T-cell (primary cell): ENCODE results near the gene CAMK4. TPM values are rescaled to one million over a fixed set of nuclear protein-coding genes. Genes with fewer than 3 reads are reported as not detected.

Source experiments
- ATAC-seq, 4 experiments: fragments of 200-7000 bp in 3 of 4; fragments of 150-1000 bp in 1 of 4; cut with Tn5 transposase; replicated peaks in 1 of 4; 1 replicate in 3 of 4; 2 replicates in 1 of 4; pipeline ENCODE4 v1.10.0; 2021; ENCODE audit warnings: moderate library complexity in 3 of 4, mild to moderate bottlenecking in 2 of 4, moderate number of reproducible peaks in 1 of 4
- CTCF ChIA-PET, 2 donors: fragments of 300-600 bp; sonication (Branson Sonifier 250); formaldehyde crosslinking; loops; one replicate each; lab custom pipeline; 2022; ENCODE audit warnings: antibody characterized with exemption in 2 of 2; lab: Charles Lee
- POLR2A ChIA-PET, 2 donors: fragments of 300-600 bp; sonication (Branson Sonifier 250); formaldehyde crosslinking; loops; one replicate each; lab custom pipeline; 2022; ENCODE audit warnings: antibody characterized with exemption in 2 of 2; lab: Charles Lee
- DNase-seq, 35 experiments: peaks; one replicate each; pipeline versions ENCODE4 v3.0.0 to v3.0.0-alpha.2; 2013 to 2023
- H3K27ac ChIP-seq: one replicate; pipeline ENCODE4 v1.5.1; 2013; ENCODE audit warnings: low read length
- H3K27me3 ChIP-seq, 2 experiments: replicated peaks in 1 of 2; 1 replicate in 1 of 2; 2 replicates in 1 of 2; pipeline versions ENCODE4 v1.6.1 to v1.7.0; 2013; ENCODE audit warnings: low read length in 1 of 2, mixed read lengths in 1 of 2; ENCODE audit not compliant: control insufficient read depth in 2 of 2, insufficient read depth in 2 of 2; ENCODE audit errors: extremely low read depth in 1 of 2
- H3K36me3 ChIP-seq, 2 donors: 1 replicate in 1 of 2; 2 replicates in 1 of 2; pipeline versions ENCODE4 v1.6.1 to v1.7.0; 2013; ENCODE audit warnings: low read length in 1 of 2; ENCODE audit not compliant: control insufficient read depth in 2 of 2, insufficient read depth in 1 of 2; ENCODE audit errors: extremely low read depth in 1 of 2
- H3K4me1 ChIP-seq, 2 experiments: 1 replicate in 1 of 2; 2 replicates in 1 of 2; pipeline versions ENCODE4 v1.6.1 to v1.7.0; 2013; ENCODE audit warnings: low read length in 2 of 2, mixed read lengths in 1 of 2; ENCODE audit not compliant: insufficient read depth in 2 of 2, control insufficient read depth in 1 of 2; ENCODE audit errors: extremely low read depth in 1 of 2
- H3K4me3 ChIP-seq, 2 donors: 1 replicate in 1 of 2; 2 replicates in 1 of 2; pipeline versions ENCODE4 v1.5.1 to v1.7.0; 2013; ENCODE audit warnings: mild to moderate bottlenecking in 2 of 2, low read length in 1 of 2, moderate library complexity in 1 of 2; ENCODE audit not compliant: control insufficient read depth in 1 of 2; ENCODE audit errors: extremely low read depth in 1 of 2
- H3K9me3 ChIP-seq: 2 replicates; pipeline ENCODE4 v1.7.0; 2013
- H3K27ac Mint-ChIP-seq, 2 donors: one replicate each; pipeline ENCODE4 v1.8.0; 2020 to 2021; ENCODE audit warnings: mild to moderate bottlenecking in 2 of 2, mixed read lengths in 2 of 2
- H3K27me3 Mint-ChIP-seq, 2 donors: one replicate each; pipeline ENCODE4 v1.8.0; 2021 to 2022; ENCODE audit warnings: mixed read lengths in 2 of 2
- H3K36me3 Mint-ChIP-seq: one replicate; pipeline ENCODE4 v1.8.0; 2021; ENCODE audit warnings: mixed read lengths
- H3K4me1 Mint-ChIP-seq, 3 donors: one replicate each; pipeline ENCODE4 v1.8.0; 2020 to 2022; ENCODE audit warnings: mixed read lengths in 3 of 3, mild to moderate bottlenecking in 1 of 3
- H3K4me3 Mint-ChIP-seq, 3 donors: one replicate each; pipeline ENCODE4 v1.8.0; 2020 to 2022; ENCODE audit warnings: mild to moderate bottlenecking in 3 of 3, mixed read lengths in 3 of 3, moderate library complexity in 3 of 3
- H3K9me3 Mint-ChIP-seq, 3 donors: one replicate each; pipeline ENCODE4 v1.8.0; 2020 to 2022; ENCODE audit warnings: mixed read lengths in 3 of 3
- WGBS: methylation state at CpG from one replicate; pipeline ENCODE4 v1.1.5; 2013; ENCODE audit warnings: missing lambda C conversion rate; ENCODE audit not compliant: insufficient coverage; 5-methylcytosine and 5-hydroxymethylcytosine counted together
- total RNA-seq, 35 experiments: library from RNA in 6 of 35; stranded (reverse) in 6 of 35; fragments of 120-200 nt in 1 of 35; gene quantifications; one replicate each; pipeline versions ENCODE4 v1.2.1 to v1.2.4 and lab custom pipeline; 2013 to 2026

The CAMK4 gene
- total RNA-seq, 5 donors from 2014 or later (not counting 1 experiment from before 2014, with no cell fraction given), result 120 to 274 (median 243) TPM

- Mint-ChIP-seq H3K4me3 (no peak overlapping the region), H3K36me3 (peaks cover 59% of the 10 kb centered on the region), H3K27ac (no peak overlapping the region), H3K4me1 (peaks cover 55 to 64% (median 64%) of the 10 kb centered on the region in 3 donors), H3K9me3 (peaks cover 0 to 6% (median 0%) of the 10 kb centered on the region in 3 donors), H3K27me3 (no peaks in the 10 kb centered on the region)
- ChIA-PET CTCF (no interaction called here), POLR2A (no interaction called here)
- Histone ChIP-seq H3K4me3 (no peak overlapping the region), H3K36me3 (peaks cover 0 to 25% of the 10 kb centered on the region in 2 donors), H3K27me3 (no peaks in the 10 kb centered on the region), H3K27ac (no peak overlapping the region), H3K4me1 (peaks cover 3 to 21% of the 10 kb centered on the region in 2 experiments), H3K9me3 (no peaks in the 10 kb centered on the region)
- no peak for ATAC-seq
- 100% methylated on average over 2 of the region's 3 CpGs for WGBS
- DNase-seq, result no peak
Observed at GRCh38 chr5:111367115-111367514, 142.9 kb downstream of the CAMK4 start.

- no peak overlapping the region for H3K4me3 Mint-ChIP-seq
- Histone ChIP-seq H3K27ac (no peak overlapping the region), H3K4me1 (no peaks in the 10 kb centered on the region), H3K27me3 (no peaks in the 10 kb centered on the region), H3K4me3 (no peak overlapping the region), H3K9me3 (no peaks in the 10 kb centered on the region), H3K36me3 (peaks cover 3 to 15% of the 10 kb centered on the region in 2 donors)
- no peaks in the 10 kb centered on the region for H3K9me3 Mint-ChIP-seq
- no peaks in the 10 kb centered on the region for H3K27me3 Mint-ChIP-seq
- H3K36me3 Mint-ChIP-seq, result peaks cover 63% of the 10 kb centered on the region
- H3K4me1 Mint-ChIP-seq, result peaks cover 51 to 61% (median 60%) of the 10 kb centered on the region in 3 donors
- CTCF ChIA-PET, result interaction anchor here (0.5 to 1.0 kb wide), 2 partner anchors 26 to 738 kb away, joined by 3 to 4 read pairs; no protein-coding TSS in a partner anchor
- DNase-seq (no peak), ATAC-seq (no peak)
- no peak overlapping the region for H3K27ac Mint-ChIP-seq
- POLR2A ChIA-PET, result interaction anchor here in 1 of 2 donors (0.5 kb wide), 2 partner anchors 87 to 187 kb away, joined by 3 to 8 read pairs; no protein-coding TSS in a partner anchor
- no CpG with 5 or more reads among the region's 1 CpG for whole genome bisulfite sequencing
Observed at GRCh38 chr5:111372799-111373198, 148.6 kb downstream of the CAMK4 start.

GRCh38 chr5:111374380-111374779 is 150.2 kb downstream of the CAMK4 start:
- H3K36me3 Mint-ChIP-seq, result peaks cover 63% of the 10 kb centered on the region
- no peak overlapping the region for H3K4me3 ChIP-seq
- ChIA-PET POLR2A (no interaction called here), CTCF (no interaction called here)
- H3K27me3 Mint-ChIP-seq, result no peaks in the 10 kb centered on the region
- ATAC-seq, result no peak
- H3K9me3 ChIP-seq, result no peaks in the 10 kb centered on the region
- peaks cover 51 to 60% (median 57%) of the 10 kb centered on the region in 3 donors for H3K4me1 Mint-ChIP-seq
- WGBS, result 88% methylated on average over 4 of the region's 4 CpGs
- peaks cover 3 to 18% of the 10 kb centered on the region in 2 donors for H3K36me3 ChIP-seq
- H3K9me3 Mint-ChIP-seq, result no peaks in the 10 kb centered on the region
- no peak overlapping the region for H3K4me3 Mint-ChIP-seq
- no peaks in the 10 kb centered on the region for H3K27me3 ChIP-seq
- DNase-seq, result no peak
- no peak overlapping the region for H3K27ac ChIP-seq
- H3K4me1 ChIP-seq, result no peaks in the 10 kb centered on the region
- no peak overlapping the region for H3K27ac Mint-ChIP-seq

- no CpG with 5 or more reads among the region's 2 CpGs for WGBS
- Mint-ChIP-seq H3K9me3 (no peaks in the 10 kb centered on the region), H3K36me3 (peaks cover 66% of the 10 kb centered on the region), H3K27me3 (no peaks in the 10 kb centered on the region), H3K27ac (no peak overlapping the region), H3K4me3 (no peak overlapping the region), H3K4me1 (peaks cover 56 to 64% (median 56%) of the 10 kb centered on the region in 3 donors)
- ATAC-seq (no peak), DNase-seq (no peak)
- Histone ChIP-seq H3K9me3 (no peaks in the 10 kb centered on the region), H3K27me3 (no peaks in the 10 kb centered on the region), H3K36me3 (peaks cover 3 to 18% of the 10 kb centered on the region in 2 donors), H3K4me3 (no peak overlapping the region), H3K27ac (no peak overlapping the region), H3K4me1 (peaks cover 0 to 2% of the 10 kb centered on the region in 2 experiments)
- ChIA-PET POLR2A (no interaction called here), CTCF (no interaction called here)
Observed at GRCh38 chr5:111375645-111376044, 151.5 kb downstream of the CAMK4 start.

- CTCF ChIA-PET, result no interaction called here
- Histone ChIP-seq H3K36me3 (peaks cover 3 to 26% of the 10 kb centered on the region in 2 donors), H3K4me1 (peaks cover 0 to 7% of the 10 kb centered on the region in 2 experiments), H3K9me3 (no peaks in the 10 kb centered on the region), H3K4me3 (no peak overlapping the region), H3K27ac (no peak overlapping the region), H3K27me3 (no peaks in the 10 kb centered on the region)
- POLR2A ChIA-PET, result interaction anchor here in 1 of 2 donors (0.6 kb wide), 1 partner anchor 293 kb away, joined by 3 read pairs; no protein-coding TSS in a partner anchor
- Mint-ChIP-seq H3K36me3 (peaks cover 67% of the 10 kb centered on the region), H3K27ac (no peak overlapping the region), H3K27me3 (no peaks in the 10 kb centered on the region), H3K4me1 (peaks cover 56 to 64% (median 59%) of the 10 kb centered on the region in 3 donors), H3K9me3 (no peaks in the 10 kb centered on the region), H3K4me3 (no peak overlapping the region)
- DNase-seq (no peak), ATAC-seq (no peak)
Observed at GRCh38 chr5:111377306-111377705, 153.1 kb downstream of the CAMK4 start.

GRCh38 chr5:111379391-111379816 is 155.2 kb downstream of the CAMK4 start:
- Histone ChIP-seq H3K4me3 (no peak overlapping the region), H3K27ac (no peak overlapping the region), H3K27me3 (no peaks in the 10 kb centered on the region), H3K4me1 (peaks cover 0 to 16% of the 10 kb centered on the region in 2 experiments), H3K9me3 (no peaks in the 10 kb centered on the region), H3K36me3 (peaks cover 3 to 34% of the 10 kb centered on the region in 2 donors)
- Mint-ChIP-seq H3K27ac (no peak overlapping the region), H3K9me3 (no peaks in the 10 kb centered on the region), H3K36me3 (peaks cover 59% of the 10 kb centered on the region), H3K27me3 (no peaks in the 10 kb centered on the region), H3K4me1 (peaks cover 45 to 48% (median 48%) of the 10 kb centered on the region in 3 donors), H3K4me3 (no peak overlapping the region)
- DNase-seq, result no peak
- POLR2A ChIA-PET, result no interaction called here
- no peak for ATAC-seq
- CTCF ChIA-PET, result no interaction called here
